ENCODE results near the gene MYH9.

MYH9 gene

DNA sequence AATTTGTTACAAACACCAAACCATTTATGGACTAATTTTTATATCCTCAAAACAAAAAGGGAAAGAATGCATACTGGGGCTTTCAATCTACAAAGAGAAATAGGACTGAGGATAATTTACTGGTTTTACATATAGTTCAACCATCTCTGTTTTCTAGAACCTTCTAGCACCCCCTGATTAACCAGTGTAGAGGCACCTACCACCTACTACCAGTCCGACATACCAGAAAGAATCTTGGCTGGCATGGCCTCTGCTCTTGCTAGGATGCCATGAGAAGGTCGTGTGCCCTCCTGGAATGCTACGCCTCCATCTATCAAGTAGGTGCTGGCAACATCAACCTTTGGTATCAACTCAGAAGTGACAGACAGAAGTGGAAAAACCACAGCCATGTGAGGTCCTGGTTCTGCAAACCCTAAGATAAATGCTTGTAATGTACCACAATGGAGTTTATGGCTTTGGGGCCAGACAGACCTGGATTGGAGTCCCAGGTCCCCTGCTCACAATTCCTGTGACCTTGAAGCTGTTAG, 28.2 kb downstream of the MYH9 start (continued):
- TF ChIP-seq ZNF132 (tag by site-specific recombination; IDR thresholded peaks at IDR 0.05; ENCODE audit: borderline replicate concordance) (no peak), HOXA7 (CRISPR knock-in tag; IDR thresholded peaks at IDR 0.05; ENCODE audit: borderline replicate concordance) (no peak), ZNF155 (tag by site-specific recombination; IDR thresholded peaks at IDR 0.05) (no peak), ZNF10 (tag by site-specific recombination; IDR thresholded peaks at IDR 0.05) (no peak)

DNA sequence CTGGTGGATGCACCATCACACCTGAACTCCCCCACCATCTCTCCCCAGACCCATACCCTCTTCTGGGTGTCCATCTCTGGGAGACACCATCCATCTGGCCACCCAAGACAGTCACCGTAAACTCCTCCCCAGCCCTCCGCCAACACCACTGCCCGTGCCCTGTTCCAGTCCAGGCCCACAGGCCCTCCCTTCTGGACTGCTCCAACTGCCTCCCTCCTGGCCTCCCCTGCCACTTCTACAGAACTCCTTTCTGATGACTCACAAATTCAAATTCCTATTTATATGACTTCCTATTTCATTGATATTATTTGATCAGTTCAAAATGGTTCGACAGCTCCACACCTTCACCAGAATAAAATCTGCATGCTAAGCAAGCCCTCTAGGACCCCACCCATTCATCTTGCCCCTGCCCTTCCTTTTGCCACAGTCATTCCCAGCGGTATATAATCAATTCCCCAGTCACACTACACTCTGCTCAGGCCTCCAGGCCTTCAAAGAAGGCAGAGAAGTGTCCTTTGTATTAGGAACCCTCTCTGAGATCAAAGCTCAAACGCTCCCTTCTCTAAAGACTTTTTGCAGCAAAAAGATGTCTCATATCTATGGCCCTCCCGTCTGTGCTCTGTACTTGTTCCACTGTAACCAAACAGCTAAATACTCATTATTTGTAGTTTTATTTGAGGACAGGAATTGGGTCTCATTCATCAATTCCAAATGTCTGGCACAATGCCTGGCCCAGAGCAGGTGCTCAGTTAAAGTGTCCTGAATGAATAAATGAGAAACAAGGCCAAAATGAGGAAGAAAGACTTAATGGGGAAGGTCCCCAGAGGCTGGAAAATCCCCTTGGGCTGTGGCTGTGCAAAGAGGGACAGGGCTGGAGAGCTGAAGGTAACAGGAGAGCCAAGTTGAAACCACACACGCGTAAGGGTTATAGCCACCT, 29.0 kb downstream of the MYH9 start:
- Histone ChIP-seq H3K27ac (ENCODE audit: extremely low read depth, low read depth, low read length) (no peak overlapping the region), H3K36me3 (ENCODE audit: control insufficient read depth in 2 of 2, insufficient read depth in 1 of 2, low read length in 2 of 2) (peaks cover 0 to 6% of the 10 kb centered on the region in 2 experiments; a peak in 2 of 3 replicates), H3K4me3 (ENCODE audit: low read depth, low read length) (no peak overlapping the region), H3K9me3 (ENCODE audit: control insufficient read depth, insufficient read depth, low read depth, low read length) (no peaks in the 10 kb centered on the region), H3K4me1 (ENCODE audit: control insufficient read depth, insufficient read depth, low read length) (peaks cover 20% of the 10 kb centered on the region)
- ChIA-PET POLR2A (interaction anchor here (0.8 to 1.4 kb wide), 2 partner anchors 21 to 29 kb away, joined by 4 to 6 read pairs; partner anchors contain the start of gene MYH9), CTCF (interaction anchor here (0.6 to 0.9 kb wide), 4 partner anchors 58 to 128 kb away, joined by 3 to 4 read pairs (median 3); no protein-coding TSS in a partner anchor)
- TF ChIP-seq RBAK (tag by site-specific recombination; IDR thresholded peaks at IDR 0.05): no peak
- no peak for TF ChIP-seq ZFP37 (tag by site-specific recombination; IDR thresholded peaks at IDR 0.05)
- TF ChIP-seq, protein P1, sequence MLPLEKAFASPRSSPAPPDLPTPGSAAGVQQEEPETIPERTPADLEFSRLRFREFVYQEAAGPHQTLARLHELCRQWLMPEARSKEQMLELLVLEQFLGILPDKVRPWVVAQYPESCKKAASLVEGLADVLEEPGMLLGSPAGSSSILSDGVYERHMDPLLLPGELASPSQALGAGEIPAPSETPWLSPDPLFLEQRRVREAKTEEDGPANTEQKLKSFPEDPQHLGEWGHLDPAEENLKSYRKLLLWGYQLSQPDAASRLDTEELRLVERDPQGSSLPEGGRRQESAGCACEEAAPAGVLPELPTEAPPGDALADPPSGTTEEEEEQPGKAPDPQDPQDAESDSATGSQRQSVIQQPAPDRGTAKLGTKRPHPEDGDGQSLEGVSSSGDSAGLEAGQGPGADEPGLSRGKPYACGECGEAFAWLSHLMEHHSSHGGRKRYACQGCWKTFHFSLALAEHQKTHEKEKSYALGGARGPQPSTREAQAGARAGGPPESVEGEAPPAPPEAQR (tag by site-specific recombination; IDR thresholded peaks at IDR 0.05): no peak
- no peak for TF ChIP-seq ZNF621 (tag by site-specific recombination; IDR thresholded peaks at IDR 0.05)
- TF ChIP-seq ZNF394 (tag by site-specific recombination; IDR thresholded peaks at IDR 0.05; ENCODE audit: borderline replicate concordance): no peak
- TF ChIP-seq ZNF169 (tag by site-specific recombination; IDR thresholded peaks at IDR 0.05): no peak
- 0 out of 2 replicates have a peak, but pooled peaks have one; percentile 20 for TF ChIP-seq ZBTB17 (tag by site-specific recombination; IDR thresholded peaks at IDR 0.05)
- no peak for TF ChIP-seq ZNF146 (tag by site-specific recombination; IDR thresholded peaks at IDR 0.05)
- TF ChIP-seq, protein P2, sequence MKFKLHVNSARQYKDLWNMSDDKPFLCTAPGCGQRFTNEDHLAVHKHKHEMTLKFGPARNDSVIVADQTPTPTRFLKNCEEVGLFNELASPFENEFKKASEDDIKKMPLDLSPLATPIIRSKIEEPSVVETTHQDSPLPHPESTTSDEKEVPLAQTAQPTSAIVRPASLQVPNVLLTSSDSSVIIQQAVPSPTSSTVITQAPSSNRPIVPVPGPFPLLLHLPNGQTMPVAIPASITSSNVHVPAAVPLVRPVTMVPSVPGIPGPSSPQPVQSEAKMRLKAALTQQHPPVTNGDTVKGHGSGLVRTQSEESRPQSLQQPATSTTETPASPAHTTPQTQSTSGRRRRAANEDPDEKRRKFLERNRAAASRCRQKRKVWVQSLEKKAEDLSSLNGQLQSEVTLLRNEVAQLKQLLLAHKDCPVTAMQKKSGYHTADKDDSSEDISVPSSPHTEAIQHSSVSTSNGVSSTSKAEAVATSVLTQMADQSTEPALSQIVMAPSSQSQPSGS (tag by site-specific recombination; IDR thresholded peaks at IDR 0.05; ENCODE audit: low read depth): no peak
- TF ChIP-seq ZNF664 (tag by site-specific recombination; IDR thresholded peaks at IDR 0.05): peak; percentile 96
- TF ChIP-seq ZNF670 (tag by site-specific recombination; IDR thresholded peaks at IDR 0.05; ENCODE audit: low read depth): no peak
- no peak for TF ChIP-seq PRDM1 (tag by site-specific recombination; IDR thresholded peaks at IDR 0.05)

DNA sequence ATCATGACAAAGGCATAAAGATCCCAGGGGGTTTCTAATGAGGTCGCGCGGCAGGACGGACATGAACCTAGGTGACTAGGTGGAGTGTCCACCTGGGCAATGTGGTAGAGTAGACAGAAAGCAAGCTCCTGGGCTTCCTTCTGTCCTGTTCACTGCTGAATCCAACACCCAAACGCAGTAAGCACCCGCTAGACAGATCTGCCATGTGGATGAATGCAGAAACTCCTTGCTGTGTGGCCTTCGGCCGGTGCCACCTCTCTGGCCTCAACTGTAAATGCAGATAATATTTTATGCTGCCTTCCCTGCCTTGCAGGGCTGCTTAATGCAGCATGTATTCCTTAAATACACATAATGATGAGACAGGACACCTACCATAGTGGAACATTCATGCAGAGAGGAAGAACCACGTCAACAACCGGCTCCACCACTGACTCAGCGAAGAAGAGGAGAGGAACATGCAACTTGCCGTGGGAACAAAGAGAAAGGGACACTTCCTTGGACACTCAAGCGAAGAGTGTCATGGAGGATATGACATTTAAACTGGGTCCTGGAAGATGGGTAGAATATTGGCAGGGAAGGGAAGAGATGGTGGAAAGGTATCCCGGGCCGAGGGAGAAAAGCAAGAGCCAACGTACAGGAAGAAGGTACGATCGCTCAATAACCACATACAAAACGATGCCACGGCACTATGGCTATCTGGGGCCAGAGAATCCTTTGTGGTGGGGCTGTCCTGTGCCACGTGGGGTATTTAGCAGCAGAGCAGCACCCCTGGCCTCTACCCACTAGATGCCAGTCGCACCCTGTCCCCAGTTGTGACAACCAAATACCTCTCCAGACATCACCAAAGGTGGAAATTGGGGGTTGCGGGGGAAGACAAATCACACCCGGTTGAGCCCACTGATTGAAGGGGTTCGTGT, 30.8 kb downstream of the MYH9 start:
- Histone ChIP-seq H3K36me3 (ENCODE audit: control insufficient read depth in 2 of 2, insufficient read depth in 1 of 2, low read length in 2 of 2) (peaks cover 0 to 6% of the 10 kb centered on the region in 2 experiments; a peak in 2 of 3 replicates), H3K27ac (ENCODE audit: extremely low read depth, low read depth, low read length) (no peak overlapping the region)

More for the DNA sequence above, 30.8 kb downstream of the MYH9 start:
- ChIA-PET POLR2A (interaction anchor here (0.6 to 1.4 kb wide), 2 partner anchors 14 to 121 kb away, joined by 4 to 5 read pairs; no protein-coding TSS in a partner anchor), CTCF (interaction anchor here (0.6 to 2.4 kb wide), 6 partner anchors 18 to 166 kb away, joined by 3 to 7 read pairs (median 3); no protein-coding TSS in a partner anchor)
- peaks cover 27% of the 10 kb centered on the region for H3K4me1 ChIP-seq (ENCODE audit: control insufficient read depth, insufficient read depth, low read length)
- no peak overlapping the region for H3K4me3 ChIP-seq (ENCODE audit: low read depth, low read length)
- H3K9me3 ChIP-seq (ENCODE audit: control insufficient read depth, insufficient read depth, low read depth, low read length): no peaks in the 10 kb centered on the region
- TF ChIP-seq ZNF112 (tag by site-specific recombination; IDR thresholded peaks at IDR 0.05) (no peak), ZNF366 (tag by site-specific recombination; conservative IDR thresholded peaks at IDR 0.05) (0 out of 2 replicates have a peak, but pooled peaks have one; percentile 17), ZNF311 (tag by site-specific recombination; IDR thresholded peaks at IDR 0.05; ENCODE audit: borderline replicate concordance) (no peak)
- TF ChIP-seq, protein P3, sequence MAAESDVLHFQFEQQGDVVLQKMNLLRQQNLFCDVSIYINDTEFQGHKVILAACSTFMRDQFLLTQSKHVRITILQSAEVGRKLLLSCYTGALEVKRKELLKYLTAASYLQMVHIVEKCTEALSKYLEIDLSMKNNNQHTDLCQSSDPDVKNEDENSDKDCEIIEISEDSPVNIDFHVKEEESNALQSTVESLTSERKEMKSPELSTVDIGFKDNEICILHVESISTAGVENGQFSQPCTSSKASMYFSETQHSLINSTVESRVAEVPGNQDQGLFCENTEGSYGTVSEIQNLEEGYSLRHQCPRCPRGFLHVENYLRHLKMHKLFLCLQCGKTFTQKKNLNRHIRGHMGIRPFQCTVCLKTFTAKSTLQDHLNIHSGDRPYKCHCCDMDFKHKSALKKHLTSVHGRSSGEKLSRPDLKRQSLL (tag by site-specific recombination; IDR thresholded peaks at IDR 0.05): no peak

All from HEK293 (cell line).